ENCODE measurements around the gene SLC24A4.

The SLC24A4 gene

GRCh38 chr14:92516966-92517506 is 194.1 kb downstream of the SLC24A4 start:
- Histone ChIP-seq H3K27me3 (peaks cover 7% of the 10 kb centered on the region; the same call in 1 of the 2 replicates), H3K27ac (no peak overlapping the region), H3K9ac (no peak overlapping the region), H3K4me1 (peaks cover 34% of the 10 kb centered on the region), H3K36me3 (no peaks in the 10 kb centered on the region), H3K9me3 (no peaks in the 10 kb centered on the region), H3K4me3 (no peak overlapping the region), H3K4me2 (no peak overlapping the region), H4K20me1 (0 out of 2 replicates have a peak, but pooled peaks cover 14% of the 10 kb centered on the region)
- no peak for TF ChIP-seq Cebpa-rat (IDR thresholded peaks at IDR 0.05)

DNA sequence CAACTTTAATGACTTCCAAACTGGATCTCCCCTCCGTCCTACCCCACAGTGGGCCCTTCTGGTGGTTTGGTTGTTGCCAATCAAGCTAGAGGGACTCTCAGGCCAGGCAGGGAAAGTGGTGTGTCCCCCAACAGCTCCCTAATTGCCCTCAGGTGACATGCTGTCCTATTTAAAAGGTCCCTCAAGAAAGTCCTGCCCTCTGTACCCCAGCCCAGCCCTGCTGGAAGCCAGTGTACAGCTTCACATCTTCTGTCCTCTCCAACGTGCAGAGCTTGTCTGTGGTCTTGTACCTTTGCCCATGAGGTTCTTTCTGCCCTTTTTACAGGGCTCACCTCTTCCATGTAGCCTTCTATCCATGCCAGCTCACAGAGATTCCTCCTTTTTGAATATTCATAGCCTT is 194.8 kb downstream of the SLC24A4 start:
- no peak overlapping the region for H3K27ac ChIP-seq
- H3K4me1 ChIP-seq: peaks cover 30% of the 10 kb centered on the region
- peaks cover 18% of the 10 kb centered on the region; the same call in 1 of the 2 replicates for H4K20me1 ChIP-seq
- H3K9ac ChIP-seq: no peak overlapping the region
- no peak overlapping the region for H3K4me2 ChIP-seq
- no peaks in the 10 kb centered on the region for H3K9me3 ChIP-seq
- no peaks in the 10 kb centered on the region for H3K36me3 ChIP-seq
- TF ChIP-seq Cebpa-rat (IDR thresholded peaks at IDR 0.05): no peak
- H3K27me3 ChIP-seq: peaks cover 7% of the 10 kb centered on the region; the same call in 1 of the 2 replicates
- H3K4me3 ChIP-seq: no peak overlapping the region

DNA sequence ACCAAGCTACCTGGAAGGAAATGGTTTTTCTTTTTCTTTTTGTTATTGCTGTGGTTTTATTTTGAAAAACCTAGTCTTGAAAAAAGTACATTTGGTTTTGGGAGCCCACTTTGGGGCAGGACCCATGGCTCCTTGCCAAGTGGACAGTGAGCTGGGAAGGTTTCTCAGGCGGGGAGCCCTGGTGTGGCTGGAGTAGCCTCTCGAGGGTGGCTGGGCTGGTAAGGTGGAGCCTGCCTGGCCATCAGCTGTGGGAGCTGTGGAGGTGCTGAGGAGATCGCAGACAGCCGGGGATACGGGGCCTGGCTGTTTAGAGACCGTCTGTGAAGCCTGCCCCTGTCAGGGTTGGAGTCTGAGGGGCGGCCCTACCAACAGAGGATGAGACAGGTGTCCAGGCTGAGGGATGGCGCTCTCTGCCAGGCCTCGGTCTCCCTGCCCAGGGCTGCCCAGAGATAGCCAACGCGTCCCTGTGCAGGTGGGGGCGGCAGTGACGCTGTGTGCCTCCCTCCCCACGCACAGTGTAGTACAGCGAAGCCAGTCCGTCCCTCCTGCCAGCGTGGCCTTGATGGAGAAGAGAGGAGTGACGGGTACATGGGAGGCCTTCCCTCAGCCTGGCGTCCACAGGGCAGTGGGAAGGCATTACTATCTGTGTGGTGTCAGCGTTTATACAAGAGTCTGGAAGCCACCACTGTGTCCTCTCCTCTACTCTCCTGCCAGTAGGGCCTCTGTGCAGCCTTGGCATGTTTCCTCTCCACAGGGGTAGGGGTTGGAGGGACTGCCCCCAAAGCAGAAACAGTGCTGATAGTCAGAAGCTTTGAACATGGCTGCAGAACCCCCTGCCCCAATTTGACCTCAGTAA is 196.5 kb downstream of the SLC24A4 start:
- no peak overlapping the region for H3K4me3 ChIP-seq
- H3K9me3 ChIP-seq: no peaks in the 10 kb centered on the region
- H4K20me1 ChIP-seq: peaks cover 33% of the 10 kb centered on the region; the same call in 1 of the 2 replicates
- no peak for TF ChIP-seq Cebpa-rat (IDR thresholded peaks at IDR 0.05)
- no peak overlapping the region for H3K9ac ChIP-seq
- H3K4me1 ChIP-seq: peaks cover 24% of the 10 kb centered on the region
- no peak overlapping the region; the same call in 1 of the 2 replicates for H3K4me2 ChIP-seq
- peaks cover 2% of the 10 kb centered on the region; the same call in 1 of the 2 replicates for H3K27me3 ChIP-seq
- no peaks in the 10 kb centered on the region for H3K36me3 ChIP-seq
- H3K27ac ChIP-seq: no peak overlapping the region

- Histone ChIP-seq H3K4me1 (peaks cover 24% of the 10 kb centered on the region), H3K36me3 (no peaks in the 10 kb centered on the region), H4K20me1 (peaks cover 34% of the 10 kb centered on the region), H3K4me3 (no peak overlapping the region), H3K27ac (no peak overlapping the region), H3K4me2 (no peak overlapping the region; the same call in 1 of the 2 replicates), H3K9ac (no peak overlapping the region), H3K27me3 (no peaks in the 10 kb centered on the region), H3K9me3 (no peaks in the 10 kb centered on the region)
- no peak for TF ChIP-seq Cebpa-rat (IDR thresholded peaks at IDR 0.05)
Measured at GRCh38 chr14:92520102-92521057, 197.4 kb downstream of the SLC24A4 start.

DNA sequence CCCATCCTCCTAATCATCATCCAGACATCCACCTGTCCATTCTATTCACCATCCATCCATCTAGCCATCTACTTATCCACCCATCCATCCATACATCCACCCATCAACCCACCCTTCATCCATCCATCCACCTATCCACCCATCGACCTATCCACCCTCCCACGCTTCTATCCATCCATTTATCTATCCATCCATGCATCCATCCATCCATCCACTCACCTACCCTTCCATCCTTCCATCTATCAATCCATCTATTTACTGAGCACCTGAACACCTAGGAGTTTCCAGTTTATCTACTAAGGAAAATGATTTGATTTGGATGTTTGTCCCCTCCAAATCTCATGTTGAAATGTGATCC is 198.1 kb downstream of the SLC24A4 start:
- no peak overlapping the region for H3K27ac ChIP-seq
- H3K27me3 ChIP-seq: no peaks in the 10 kb centered on the region
- H3K36me3 ChIP-seq: no peaks in the 10 kb centered on the region
- H3K9ac ChIP-seq: no peak overlapping the region
- peaks cover 33% of the 10 kb centered on the region for H4K20me1 ChIP-seq
- TF ChIP-seq Cebpa-rat (IDR thresholded peaks at IDR 0.05): no peak
- no peak overlapping the region for H3K4me2 ChIP-seq
- H3K4me3 ChIP-seq: no peak overlapping the region
- H3K4me1 ChIP-seq: peaks cover 21% of the 10 kb centered on the region
- H3K9me3 ChIP-seq: no peaks in the 10 kb centered on the region

- Histone ChIP-seq H4K20me1 (peaks cover 19% of the 10 kb centered on the region), H3K9me3 (no peaks in the 10 kb centered on the region), H3K4me2 (peak overlapping the region; percentile 63), H3K4me1 (peaks cover 19% of the 10 kb centered on the region), H3K9ac (no peak overlapping the region), H3K27me3 (no peaks in the 10 kb centered on the region), H3K4me3 (no peak overlapping the region), H3K27ac (no peak overlapping the region), H3K36me3 (no peaks in the 10 kb centered on the region)
- no peak for TF ChIP-seq Cebpa-rat (IDR thresholded peaks at IDR 0.05)
Measured at GRCh38 chr14:92523752-92524151, 200.8 kb downstream of the SLC24A4 start.

GRCh38 chr14:92524602-92525185 is 201.7 kb downstream of the SLC24A4 start:
- Histone ChIP-seq H3K9ac (no peak overlapping the region; the same call in 1 of the 2 replicates), H3K4me2 (peak overlapping the region; percentile 63), H3K27me3 (no peaks in the 10 kb centered on the region), H3K4me3 (no peak overlapping the region), H3K9me3 (no peaks in the 10 kb centered on the region), H3K27ac (peak overlapping the region; percentile 40; the same call in 1 of the 2 replicates), H4K20me1 (peaks cover 19% of the 10 kb centered on the region), H3K4me1 (peaks cover 21% of the 10 kb centered on the region), H3K36me3 (no peaks in the 10 kb centered on the region)
- no peak for TF ChIP-seq Cebpa-rat (IDR thresholded peaks at IDR 0.05)

DNA sequence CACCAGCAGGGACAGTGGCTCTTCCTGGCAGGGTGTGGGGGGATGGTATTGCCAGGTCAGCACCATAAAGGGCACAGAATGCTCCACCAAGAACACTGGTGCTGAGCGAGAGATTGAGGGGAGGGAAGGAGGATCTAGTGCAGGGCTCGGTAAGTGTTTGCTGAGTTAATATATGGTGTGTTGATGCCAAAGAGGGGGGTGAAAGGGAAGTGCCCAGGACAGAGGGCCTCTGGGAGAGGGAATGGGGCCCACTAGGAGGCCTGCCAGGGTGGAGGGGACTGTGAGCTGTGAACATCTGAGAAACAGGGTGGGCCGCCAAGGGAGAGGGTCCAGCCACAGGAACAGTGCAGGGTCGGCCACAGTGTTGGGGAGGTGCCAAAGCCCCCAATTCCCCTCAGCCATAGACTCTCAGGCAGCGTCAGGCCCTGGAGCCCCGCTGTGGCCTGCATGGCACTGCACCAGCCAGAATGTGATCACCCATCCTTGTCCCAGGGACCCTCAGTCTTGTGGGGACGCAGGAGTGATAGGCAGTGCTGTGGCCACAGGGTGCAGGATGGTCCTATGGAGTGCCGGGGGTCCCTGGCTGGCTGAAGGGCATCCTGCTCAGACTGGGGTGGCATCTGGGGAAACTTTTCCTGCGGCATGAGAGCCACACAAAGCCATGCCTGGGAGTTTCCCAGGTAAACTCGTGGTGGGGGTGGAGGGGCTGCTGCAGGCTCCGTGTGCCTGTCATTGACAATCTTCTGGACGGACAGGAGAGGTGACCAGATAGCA is 202.5 kb downstream of the SLC24A4 start:
- H3K4me1 ChIP-seq: peaks cover 29% of the 10 kb centered on the region
- no peaks in the 10 kb centered on the region for H3K9me3 ChIP-seq
- peak overlapping the region; percentile 63 for H3K4me2 ChIP-seq
- TF ChIP-seq Cebpa-rat (IDR thresholded peaks at IDR 0.05): no peak
- H3K27me3 ChIP-seq: no peaks in the 10 kb centered on the region
- H3K4me3 ChIP-seq: no peak overlapping the region
- no peaks in the 10 kb centered on the region for H3K36me3 ChIP-seq
- H3K9ac ChIP-seq: no peak overlapping the region
- H3K27ac ChIP-seq: no peak overlapping the region; the same call in 1 of the 2 replicates
- peaks cover 19% of the 10 kb centered on the region for H4K20me1 ChIP-seq

Data from BLaER1 (cell line).